Esophagus squamous epithelium (tissue), 5 donors: ENCODE measurements around the gene VAT1L. TPM values are rescaled to one million over a fixed set of nuclear protein-coding genes. Genes with fewer than 3 reads are reported as not detected.

Source experiments
- DNase-seq: peaks from one replicate; lab custom pipeline; 2025; lab: John Stamatoyannopoulos, UW
- H3K27ac ChIP-seq, 4 donors: fragments of 200-600 bp; sonication (generic); one replicate each; pipeline ENCODE4 v1.5.1; 2016 to 2019; ENCODE audit warnings: mild to moderate bottlenecking in 1 of 4
- H3K27me3 ChIP-seq, 4 donors: fragments of 200-600 bp; sonication (generic); 1 replicate in 3 of 4; 2 replicates in 1 of 4; pipeline versions ENCODE4 v1.5.1 to v1.6.0; 2017 to 2021; ENCODE audit warnings: antibody characterized with exemption in 1 of 4
- H3K36me3 ChIP-seq, 3 donors: fragments of 200-600 bp; sonication (generic); one replicate each; pipeline ENCODE4 v1.5.1; 2016 to 2019
- H3K4me1 ChIP-seq, 3 donors: fragments of 200-600 bp; sonication (generic); one replicate each; pipeline ENCODE4 v1.5.1; 2017 to 2019
- H3K4me3 ChIP-seq, 4 donors: fragments of 200-600 bp; sonication (generic); 1 replicate in 3 of 4; 2 replicates in 1 of 4; pipeline ENCODE4 v1.5.1; 2016 to 2019; ENCODE audit warnings: mild to moderate bottlenecking in 2 of 4, moderate library complexity in 1 of 4
- H3K9me3 ChIP-seq, 3 donors: fragments of 200-600 bp; sonication (generic); one replicate each; pipeline ENCODE4 v1.5.1; 2016 to 2019
- POLR2A ChIP-seq, 4 donors: fragments of 450-650 bp; IDR thresholded peaks; one replicate each; pipeline ENCODE4 v1.6.1; 2017; ENCODE audit warnings: antibody characterized with exemption in 4 of 4, mild to moderate bottlenecking in 4 of 4, moderate library complexity in 3 of 4
- WGBS, 2 donors: methylation state at CpG; one replicate each; pipeline ENCODE4 v1.1.5; 2018; 5-methylcytosine and 5-hydroxymethylcytosine counted together
- intact Hi-C: fragments of 100-400 bp; cut with DNase I; formaldehyde crosslinking; loops from one replicate; pipeline ENCODE4 v1.15.0; 2022
- total RNA-seq, 4 donors: library from RNA; depleted of rRNA; stranded (reverse); fragments of >200 nt; gene quantifications; one replicate each; pipeline ENCODE4 v1.1.0, GENCODE V29; 2016
- TF ChIP-seq, protein P1 (sequence below), 6 experiments: fragments of 450-650 bp in 4 of 6; fragments of 200-600 bp in 2 of 6; sonication (generic) in 2 of 6; IDR thresholded peaks; one replicate each; pipeline ENCODE4 v1.5.1; 2016 to 2019; ENCODE audit warnings: antibody characterized with exemption in 6 of 6, mild to moderate bottlenecking in 4 of 6, moderate library complexity in 4 of 6
- donor health status: DM: yes; HTN: yes; CAD: no.

The VAT1L gene
- total RNA-seq, 4 donors from 2014 or later: 0.56 TPM; not detected in 3

DNA sequence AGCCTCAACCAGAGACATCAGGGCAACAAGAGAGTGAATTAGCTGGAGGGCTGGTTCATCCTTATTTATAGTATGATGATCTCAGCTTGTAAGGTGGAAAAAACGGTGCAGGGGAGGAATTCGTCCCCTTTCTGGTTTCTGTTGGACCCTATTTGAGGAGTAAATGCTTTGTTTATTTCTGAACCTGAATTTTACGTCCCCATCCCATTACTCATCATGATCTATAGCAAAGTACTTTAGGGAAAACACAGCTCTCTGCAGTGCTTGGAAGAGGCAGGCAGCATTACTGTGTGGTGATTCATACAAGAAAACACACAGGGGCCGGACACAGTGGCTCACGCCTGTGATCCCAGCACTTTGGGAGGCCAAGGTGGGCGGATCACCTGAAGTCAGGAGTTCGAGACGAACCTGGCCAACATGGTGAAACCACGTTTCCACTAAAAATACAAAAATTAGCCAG lies 8.0 kb upstream of the VAT1L start:
- 35 to 53% methylated on average over 8 to 9 of the region's 9 CpGs for WGBS, 2 donors
- Histone ChIP-seq H3K4me1 (no peaks in the 10 kb centered on the region), H3K9me3 (no peaks in the 10 kb centered on the region), H3K27me3 (peaks cover 0 to 14% (median 0%) of the 10 kb centered on the region in 4 donors), H3K27ac (no peak overlapping the region), H3K4me3 (no peak overlapping the region), H3K36me3 (no peaks in the 10 kb centered on the region)
- intact Hi-C loops: no loop called here
- no peak for DNase-seq
- no peak for TF ChIP-seq POLR2A (IDR thresholded peaks at IDR 0.05)
- TF ChIP-seq, protein P1, sequence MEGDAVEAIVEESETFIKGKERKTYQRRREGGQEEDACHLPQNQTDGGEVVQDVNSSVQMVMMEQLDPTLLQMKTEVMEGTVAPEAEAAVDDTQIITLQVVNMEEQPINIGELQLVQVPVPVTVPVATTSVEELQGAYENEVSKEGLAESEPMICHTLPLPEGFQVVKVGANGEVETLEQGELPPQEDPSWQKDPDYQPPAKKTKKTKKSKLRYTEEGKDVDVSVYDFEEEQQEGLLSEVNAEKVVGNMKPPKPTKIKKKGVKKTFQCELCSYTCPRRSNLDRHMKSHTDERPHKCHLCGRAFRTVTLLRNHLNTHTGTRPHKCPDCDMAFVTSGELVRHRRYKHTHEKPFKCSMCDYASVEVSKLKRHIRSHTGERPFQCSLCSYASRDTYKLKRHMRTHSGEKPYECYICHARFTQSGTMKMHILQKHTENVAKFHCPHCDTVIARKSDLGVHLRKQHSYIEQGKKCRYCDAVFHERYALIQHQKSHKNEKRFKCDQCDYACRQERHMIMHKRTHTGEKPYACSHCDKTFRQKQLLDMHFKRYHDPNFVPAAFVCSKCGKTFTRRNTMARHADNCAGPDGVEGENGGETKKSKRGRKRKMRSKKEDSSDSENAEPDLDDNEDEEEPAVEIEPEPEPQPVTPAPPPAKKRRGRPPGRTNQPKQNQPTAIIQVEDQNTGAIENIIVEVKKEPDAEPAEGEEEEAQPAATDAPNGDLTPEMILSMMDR (IDR thresholded peaks at IDR 0.05): no peak

DNA sequence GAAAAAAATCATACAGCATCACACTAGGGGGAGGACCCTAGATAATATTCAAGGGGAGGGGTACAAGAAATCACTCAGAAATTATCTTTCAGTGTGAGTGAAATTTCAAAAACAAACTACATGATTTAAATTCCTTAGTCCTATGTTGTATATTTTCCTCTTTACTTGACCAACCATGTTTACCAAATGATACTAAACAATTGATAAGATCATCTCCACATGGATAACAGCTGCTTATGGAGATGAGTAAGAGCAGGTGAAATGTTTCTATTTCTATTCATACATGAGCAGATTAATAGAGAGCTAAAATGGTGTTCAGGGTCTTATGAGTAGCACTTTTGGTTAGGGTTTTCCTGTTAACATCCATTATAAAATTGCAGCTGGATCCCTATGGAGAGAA lies 7.3 kb upstream of the VAT1L start:
- H3K4me1 ChIP-seq: no peaks in the 10 kb centered on the region
- intact Hi-C loops: no loop called here
- H3K27ac ChIP-seq: no peak overlapping the region
- no peak for DNase-seq
- no peak for TF ChIP-seq POLR2A (IDR thresholded peaks at IDR 0.05)
- TF ChIP-seq, protein P1 (IDR thresholded peaks at IDR 0.05): no peak
- no peak overlapping the region for H3K4me3 ChIP-seq
- no peaks in the 10 kb centered on the region for H3K9me3 ChIP-seq
- no peaks in the 10 kb centered on the region for H3K36me3 ChIP-seq
- peaks cover 0 to 20% (median 0%) of the 10 kb centered on the region in 4 donors for H3K27me3 ChIP-seq

DNA sequence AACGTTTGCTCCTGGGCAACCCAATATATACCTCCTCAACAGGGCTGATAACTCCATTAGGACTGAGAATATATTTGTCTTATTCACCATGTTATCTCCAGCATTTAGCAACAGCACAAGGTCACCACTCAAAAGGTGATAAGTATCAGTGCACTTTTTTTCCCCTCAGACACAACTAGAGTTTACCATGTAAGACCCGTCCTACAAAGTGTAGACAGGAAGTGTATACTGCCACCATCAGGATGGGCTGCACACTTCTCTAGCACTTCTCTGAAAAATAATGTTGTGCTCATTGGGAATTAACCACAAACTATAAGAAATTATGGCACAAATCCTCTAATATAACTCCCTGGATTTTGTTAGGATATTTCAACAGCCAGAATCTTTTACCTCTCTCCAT lies 5.7 kb upstream of the VAT1L start:
- TF ChIP-seq POLR2A (IDR thresholded peaks at IDR 0.05): no peak
- TF ChIP-seq, protein P1 (IDR thresholded peaks at IDR 0.05): no peak
- intact Hi-C loops: no loop called here
- 21 to 22% methylated on average over 2 of the region's 2 CpGs for WGBS, 2 donors

DNA sequence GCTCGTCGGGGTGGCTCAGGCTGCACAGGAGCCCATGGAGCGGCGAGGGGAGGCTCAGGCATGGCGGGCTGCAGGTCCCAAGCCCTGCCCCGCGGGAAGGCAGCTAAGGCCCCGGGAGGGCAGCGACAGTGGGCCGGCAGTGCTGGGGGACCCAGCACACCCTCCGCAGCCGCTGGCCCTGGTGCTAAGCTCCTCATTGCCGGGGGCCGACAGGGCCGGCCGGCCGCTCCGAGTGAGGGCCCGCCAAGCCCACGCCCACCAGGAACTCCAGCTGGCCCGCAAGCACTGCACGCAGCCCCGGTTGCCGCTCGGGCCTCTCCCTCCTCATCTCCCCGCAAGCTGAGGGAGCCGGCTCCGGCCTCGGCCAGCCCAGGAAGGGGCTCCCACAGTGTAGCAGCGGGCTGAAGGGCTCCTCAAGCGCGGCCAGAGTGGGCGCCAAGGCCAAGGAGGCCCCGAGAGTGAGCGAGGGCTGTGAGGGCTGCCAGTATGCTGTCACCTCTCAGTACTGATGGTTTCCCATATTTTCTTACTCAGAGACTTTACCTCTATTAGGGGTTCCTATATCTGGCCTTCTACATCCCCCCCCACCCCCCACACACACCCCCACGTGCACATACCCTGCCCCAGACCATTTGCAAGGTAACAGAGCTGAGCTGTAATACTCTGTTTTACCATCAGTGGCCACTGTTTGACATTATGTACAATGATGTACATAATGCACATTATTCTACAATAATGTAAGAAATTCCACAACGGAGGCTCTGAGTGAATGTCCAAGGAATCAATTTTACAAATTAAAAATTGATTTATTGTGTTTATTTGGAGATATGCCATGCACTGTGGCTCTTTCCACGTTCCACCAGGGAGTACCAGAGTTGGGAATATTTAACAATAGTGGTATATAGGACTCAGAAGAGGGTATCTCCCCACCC lies 3.7 kb upstream of the VAT1L start:
- Histone ChIP-seq H3K27ac (no peak overlapping the region), H3K36me3 (no peaks in the 10 kb centered on the region), H3K9me3 (no peaks in the 10 kb centered on the region), H3K27me3 (peaks cover 13 to 57% (median 14%) of the 10 kb centered on the region in 4 donors), H3K4me1 (peaks cover 8 to 18% (median 9%) of the 10 kb centered on the region in 3 donors), H3K4me3 (no peak overlapping the region)
- intact Hi-C loops: no loop called here
- 36 to 47% methylated on average over 4 to 6 of the region's 38 CpGs for WGBS, 2 donors
- DNase-seq: no peak
- no peak for TF ChIP-seq POLR2A (IDR thresholded peaks at IDR 0.05)
- TF ChIP-seq, protein P1 (IDR thresholded peaks at IDR 0.05): peak in 1 of 6 experiments; percentile 9

More for the DNA sequence above, 5.7 kb upstream of the VAT1L start:
- Histone ChIP-seq H3K27ac (no peak overlapping the region), H3K4me1 (no peaks in the 10 kb centered on the region), H3K27me3 (peaks cover 0 to 36% (median 0%) of the 10 kb centered on the region in 4 donors), H3K4me3 (no peak overlapping the region), H3K36me3 (no peaks in the 10 kb centered on the region), H3K9me3 (no peaks in the 10 kb centered on the region)
- DNase-seq: no peak

DNA sequence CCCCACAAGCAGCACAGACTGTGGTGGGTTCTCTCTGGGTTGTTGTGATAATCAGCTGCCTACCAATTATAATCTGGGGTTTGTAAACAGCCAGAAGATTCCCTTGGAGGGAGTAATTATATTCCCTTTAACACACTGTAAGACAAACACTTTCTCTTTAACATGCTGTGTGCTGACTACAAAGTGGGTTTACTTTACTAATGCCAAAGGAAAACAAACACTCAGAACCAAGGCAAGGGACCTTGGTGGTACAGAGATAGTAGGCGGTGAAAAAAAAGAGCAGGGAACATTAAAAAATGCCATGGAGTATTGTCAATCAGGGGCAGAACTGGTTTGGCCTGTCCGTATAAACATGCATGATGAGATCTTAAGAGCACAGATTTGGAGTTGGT lies 3.0 kb upstream of the VAT1L start:
- intact Hi-C loops: no loop called here
- Histone ChIP-seq H3K9me3 (no peaks in the 10 kb centered on the region), H3K4me1 (peaks cover 8 to 18% (median 9%) of the 10 kb centered on the region in 3 donors), H3K36me3 (no peaks in the 10 kb centered on the region), H3K27me3 (peaks cover 13 to 63% (median 15%) of the 10 kb centered on the region in 4 donors), H3K4me3 (no peak overlapping the region), H3K27ac (no peak overlapping the region)
- no peak for DNase-seq
- TF ChIP-seq POLR2A (IDR thresholded peaks at IDR 0.05): no peak
- TF ChIP-seq, protein P1 (IDR thresholded peaks at IDR 0.05): no peak
- 59 to 60% methylated on average over 2 of the region's 2 CpGs for WGBS, 2 donors
